ENCODE data around the gene EFHC2.
A peak's percentile ranks its signal among the peaks of the same experiment; 100 is the strongest.

The EFHC2 gene
- total RNA-seq: 0.49 to 10.1 reads per million in 2 donors

- peak; percentile 65 for DNase-seq
These were observed at the start of gene EFHC2 for GRCh38 chrX:44343412-44344141. TSS of gene EFHC2 (minus strand) at chrX:44343672. CDS start at chrX:44343588, 84 bp downstream.

- no peak for DNase-seq
These were observed 49.3 kb upstream of the EFHC2 start for GRCh38 chrX:44392767-44393166.

- DNase-seq: no peak
These were observed 41.3 kb upstream of the EFHC2 start for GRCh38 chrX:44384688-44385338.

- DNase-seq: no peak
These were observed 39.4 kb upstream of the EFHC2 start for GRCh38 chrX:44382871-44383270.

GRCh38 chrX:44352758-44353157 is 9.3 kb upstream of the EFHC2 start:
- DNase-seq: no peak

GRCh38 chrX:44349561-44349960 is 6.1 kb upstream of the EFHC2 start:
- DNase-seq: no peak

- DNase-seq: peak; percentile 4
These were observed 1.2 kb upstream of the EFHC2 start for GRCh38 chrX:44344687-44345086.

GRCh38 chrX:44344194-44344593 is 722 bp upstream of the EFHC2 start:
- DNase-seq: peak; percentile 57

- no peak for DNase-seq
These were observed 606 bp downstream of the EFHC2 start for GRCh38 chrX:44342866-44343265.

GRCh38 chrX:44338361-44338760 is 5.1 kb downstream of the EFHC2 start:
- DNase-seq: no peak

- no peak for DNase-seq
These were observed 11.0 kb downstream of the EFHC2 start for GRCh38 chrX:44332437-44332836.

GRCh38 chrX:44330227-44330626 is 13.2 kb downstream of the EFHC2 start:
- DNase-seq: no peak

- no peak for DNase-seq
These were observed 23.9 kb downstream of the EFHC2 start for GRCh38 chrX:44319550-44319949.

GRCh38 chrX:44317181-44317580 is 26.3 kb downstream of the EFHC2 start:
- no peak for DNase-seq

GRCh38 chrX:44314808-44315207 is 28.7 kb downstream of the EFHC2 start:
- no peak for DNase-seq

- no peak for DNase-seq
These were observed 29.2 kb downstream of the EFHC2 start for GRCh38 chrX:44314259-44314734.

- DNase-seq: no peak
These were observed 31.1 kb downstream of the EFHC2 start for GRCh38 chrX:44312421-44312820.

GRCh38 chrX:44310227-44310626 is 33.2 kb downstream of the EFHC2 start:
- DNase-seq: no peak

GRCh38 chrX:44308869-44309268 is 34.6 kb downstream of the EFHC2 start:
- DNase-seq: no peak

GRCh38 chrX:44306356-44306755 is 37.1 kb downstream of the EFHC2 start:
- DNase-seq: no peak

GRCh38 chrX:44305921-44306320 is 37.6 kb downstream of the EFHC2 start:
- DNase-seq: no peak

GRCh38 chrX:44303119-44303518 is 40.4 kb downstream of the EFHC2 start:
- DNase-seq: no peak

GRCh38 chrX:44299177-44299576 is 44.3 kb downstream of the EFHC2 start:
- DNase-seq: no peak

GRCh38 chrX:44291468-44292092 is 51.9 kb downstream of the EFHC2 start:
- no peak for DNase-seq
